OCI-M2 (cell line): ENCODE results near the gene CEACAM18.
"Not testable (repeated sequence)": the region's sequence is repeated elsewhere in the genome, so short reads cannot be mapped to it uniquely, and the experiment has no call there.

Experiments used
- DNase-seq: peaks from one replicate; lab custom pipeline; 2025; ENCODE audit not compliant: unreplicated experiment; lab: John Stamatoyannopoulos, UW

CEACAM18 gene

GRCh38 chr19:51478381-51479234 is at the start of gene CEACAM18:
Gene CEACAM18 (plus strand): TSS chr19:51478539.
- DNase-seq: no peak

- DNase-seq: no peak
These were observed 48.1 kb upstream of the CEACAM18 start for GRCh38 chr19:51430221-51430620.

- DNase-seq: no peak
These were observed 47.2 kb upstream of the CEACAM18 start for GRCh38 chr19:51431124-51431523.

GRCh38 chr19:51433043-51433442 is 45.3 kb upstream of the CEACAM18 start:
- DNase-seq: no peak

GRCh38 chr19:51434456-51434855 is 43.9 kb upstream of the CEACAM18 start:
- DNase-seq: no peak

- no peak for DNase-seq
These were observed 39.3 kb upstream of the CEACAM18 start for GRCh38 chr19:51439021-51439465.

- no peak for DNase-seq
These were observed 38.3 kb upstream of the CEACAM18 start for GRCh38 chr19:51440052-51440451.

GRCh38 chr19:51440846-51441409 is 37.4 kb upstream of the CEACAM18 start:
- DNase-seq: no peak

- DNase-seq: no peak
These were observed 36.6 kb upstream of the CEACAM18 start for GRCh38 chr19:51441410-51442390.

GRCh38 chr19:51447510-51447909 is 30.8 kb upstream of the CEACAM18 start:
- not testable (repeated sequence) for DNase-seq

- no peak for DNase-seq
These were observed 30.3 kb upstream of the CEACAM18 start for GRCh38 chr19:51448011-51448410.

- DNase-seq: no peak
These were observed 29.8 kb upstream of the CEACAM18 start for GRCh38 chr19:51448411-51449016.

- no peak for DNase-seq
These were observed 27.5 kb upstream of the CEACAM18 start for GRCh38 chr19:51450730-51451307.

GRCh38 chr19:51456541-51457290 is 21.6 kb upstream of the CEACAM18 start:
- no peak for DNase-seq

- DNase-seq: no peak
These were observed 20.9 kb upstream of the CEACAM18 start for GRCh38 chr19:51457351-51458013.

- DNase-seq: no peak
These were observed 20.2 kb upstream of the CEACAM18 start, which contains the start of gene SIGLEC8 for GRCh38 chr19:51458051-51458645. Gene SIGLEC8 (minus strand): TSS chr19:51458454. CDS start chr19:51458387, 67 bp downstream.

- no peak for DNase-seq
These were observed 19.3 kb upstream of the CEACAM18 start for GRCh38 chr19:51458899-51459505.
